Prostate gland (tissue), 2 donors: ENCODE results near the gene TMEM108.

Experiments
- POLR2A ChIP-seq: fragments of 450-650 bp; IDR thresholded peaks from one replicate; pipeline ENCODE4 v1.6.1; 2016; ENCODE audit warnings: antibody characterized with exemption, mild to moderate bottlenecking
- POLR2AphosphoS5 ChIP-seq: sonication (generic); formaldehyde crosslinking; IDR thresholded peaks from one replicate; pipeline ENCODE4 v1.6.1; 2017; ENCODE audit warnings: antibody characterized with exemption
- TF ChIP-seq, protein P1 (sequence below), 4 experiments: fragments of 200-600 bp in 2 of 4; fragments of 450-650 bp in 2 of 4; sonication (generic) in 2 of 4; IDR thresholded peaks; 1 replicate in 3 of 4; 2 replicates in 1 of 4; pipeline ENCODE4 v1.5.1; 2016 to 2019; ENCODE audit warnings: antibody characterized with exemption in 4 of 4, mild to moderate bottlenecking in 2 of 4, moderate library complexity in 2 of 4

DNA sequence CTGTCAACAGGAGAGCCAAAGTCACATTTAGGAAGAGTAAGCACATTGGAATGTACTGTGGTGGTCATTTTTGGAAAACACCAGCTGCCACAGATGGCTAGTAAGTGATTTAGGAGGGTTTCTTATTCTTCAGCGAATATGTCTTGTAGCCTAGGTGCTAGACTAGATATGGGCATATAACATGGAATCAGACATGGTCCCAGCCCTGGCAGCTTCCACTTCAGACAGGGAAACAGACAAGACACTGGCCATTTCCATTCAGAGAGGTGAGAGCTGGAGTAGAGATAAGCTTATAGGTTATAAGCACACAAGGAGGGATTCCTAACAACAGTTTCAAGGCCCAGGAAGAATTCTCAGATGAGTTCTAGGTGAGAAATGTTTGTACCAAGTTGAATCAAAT lies 333.5 kb downstream of the TMEM108 start:
- TF ChIP-seq, protein P1, sequence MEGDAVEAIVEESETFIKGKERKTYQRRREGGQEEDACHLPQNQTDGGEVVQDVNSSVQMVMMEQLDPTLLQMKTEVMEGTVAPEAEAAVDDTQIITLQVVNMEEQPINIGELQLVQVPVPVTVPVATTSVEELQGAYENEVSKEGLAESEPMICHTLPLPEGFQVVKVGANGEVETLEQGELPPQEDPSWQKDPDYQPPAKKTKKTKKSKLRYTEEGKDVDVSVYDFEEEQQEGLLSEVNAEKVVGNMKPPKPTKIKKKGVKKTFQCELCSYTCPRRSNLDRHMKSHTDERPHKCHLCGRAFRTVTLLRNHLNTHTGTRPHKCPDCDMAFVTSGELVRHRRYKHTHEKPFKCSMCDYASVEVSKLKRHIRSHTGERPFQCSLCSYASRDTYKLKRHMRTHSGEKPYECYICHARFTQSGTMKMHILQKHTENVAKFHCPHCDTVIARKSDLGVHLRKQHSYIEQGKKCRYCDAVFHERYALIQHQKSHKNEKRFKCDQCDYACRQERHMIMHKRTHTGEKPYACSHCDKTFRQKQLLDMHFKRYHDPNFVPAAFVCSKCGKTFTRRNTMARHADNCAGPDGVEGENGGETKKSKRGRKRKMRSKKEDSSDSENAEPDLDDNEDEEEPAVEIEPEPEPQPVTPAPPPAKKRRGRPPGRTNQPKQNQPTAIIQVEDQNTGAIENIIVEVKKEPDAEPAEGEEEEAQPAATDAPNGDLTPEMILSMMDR (IDR thresholded peaks at IDR 0.05) = no peak
- no peak for TF ChIP-seq POLR2A
- TF ChIP-seq POLR2AphosphoS5 = no peak
